Forelimb muscle (tissue), 1 donor: ENCODE data around the gene NUDT17. TPM values are rescaled to one million over a fixed set of nuclear protein-coding genes. Genes with fewer than 3 reads are reported as not detected.

Source experiments
- DNase-seq: peaks from one replicate; pipeline ENCODE4 v3.0.0-alpha.2; 2013; ENCODE audit warnings: low read depth
- polyA plus RNA-seq: library from polyadenylated mRNA; unstranded; fragments of 120-200 nt; gene quantifications from one replicate; pipeline ENCODE4 v1.2.1, GENCODE V29; 2013; ENCODE audit not compliant: insufficient read length

The NUDT17 gene
- polyA plus RNA-seq, 1 donor, result 17.7 TPM

DNA sequence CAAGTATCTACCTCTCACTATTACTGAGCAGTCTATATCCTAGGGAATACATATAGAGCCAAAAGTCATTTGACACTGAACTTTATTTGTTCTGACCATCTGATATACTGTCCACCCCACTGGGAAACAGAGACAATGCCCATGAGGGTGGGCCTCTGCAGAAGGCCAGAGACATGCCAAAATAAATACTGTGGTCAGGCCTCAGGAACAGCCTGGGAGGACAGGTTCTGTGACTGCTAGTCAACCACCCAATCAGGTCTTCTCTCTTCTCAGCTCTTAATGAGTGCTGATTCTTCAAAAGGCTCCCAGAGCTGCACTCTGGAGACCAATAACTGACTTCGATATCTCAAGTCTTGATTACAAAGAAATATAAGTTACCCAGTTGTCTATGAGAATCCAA is 45.7 kb downstream of the NUDT17 start:
- no peak for DNase-seq

DNA sequence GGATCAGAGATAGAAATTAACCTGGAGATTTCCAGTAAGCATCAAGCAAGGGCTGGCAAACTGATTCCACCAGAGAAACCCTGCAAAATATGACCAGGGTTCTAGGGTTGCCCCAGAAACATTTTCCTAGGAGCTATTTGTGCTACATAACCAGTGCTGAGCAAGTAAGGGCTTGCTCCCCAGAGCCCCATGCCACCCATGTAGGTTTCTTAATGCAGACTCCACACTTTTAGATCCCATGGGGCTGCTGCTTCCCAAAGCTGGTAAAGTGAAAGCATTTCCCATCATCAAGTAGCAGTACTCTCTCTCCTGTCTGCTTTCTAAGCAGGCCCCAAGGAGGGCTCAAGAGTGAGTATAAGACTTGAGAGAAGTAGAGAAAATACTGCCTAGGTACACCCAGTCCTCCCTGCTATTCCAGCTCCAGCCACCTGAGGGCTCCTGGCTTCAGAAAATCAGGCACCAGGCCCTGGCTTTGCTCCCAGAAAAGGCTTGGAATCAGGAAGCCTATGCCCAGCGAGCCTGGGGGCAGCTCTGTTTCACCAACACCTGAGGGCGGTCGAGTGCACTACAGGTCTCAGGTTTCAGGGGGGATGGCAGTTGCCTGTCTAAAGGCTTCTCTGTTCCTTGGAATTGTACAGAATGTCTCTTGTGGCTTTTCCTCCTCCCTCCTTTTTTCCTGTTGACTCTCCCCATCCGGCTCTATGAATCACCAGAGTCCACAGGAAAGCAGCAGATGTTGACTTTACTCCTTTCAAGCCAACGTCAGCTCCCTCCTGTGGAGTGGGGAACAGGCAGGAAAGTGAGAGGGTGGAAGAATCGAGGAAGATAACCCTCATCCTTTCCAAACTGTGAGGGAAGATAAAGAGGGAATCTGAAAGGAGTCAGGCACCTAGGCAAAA is 46.4 kb downstream of the NUDT17 start:
- peak; percentile 80 for DNase-seq

DNA sequence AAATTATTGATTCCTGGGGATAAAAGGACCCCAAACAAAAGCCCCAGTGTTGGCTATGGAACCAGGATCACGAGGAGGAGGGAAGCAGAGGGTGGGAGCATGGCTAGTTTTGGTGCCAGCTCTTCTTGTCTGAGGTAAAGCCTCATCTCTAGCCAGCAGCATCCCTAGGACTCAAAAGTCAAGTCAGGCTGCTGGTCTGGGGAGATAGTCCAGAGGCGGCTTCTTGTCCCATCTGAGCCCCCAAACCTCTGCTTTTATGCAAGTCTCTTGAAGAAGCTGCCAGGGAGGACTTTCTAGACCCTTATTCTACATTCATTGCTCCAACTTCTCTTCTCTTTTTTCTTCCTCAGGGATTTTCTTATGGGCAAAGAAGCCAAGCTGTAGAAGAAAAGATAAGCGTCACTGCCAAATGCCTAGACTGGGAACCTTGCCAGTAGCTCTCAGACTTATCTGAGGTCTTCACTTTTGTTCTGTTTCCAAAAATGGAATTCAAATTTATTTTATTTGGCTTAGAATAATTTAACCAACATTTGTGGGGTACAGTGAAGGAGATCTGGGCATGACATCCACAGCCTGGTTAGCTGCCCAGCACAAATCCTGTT is 47.2 kb downstream of the NUDT17 start:
- DNase-seq, result no peak

DNA sequence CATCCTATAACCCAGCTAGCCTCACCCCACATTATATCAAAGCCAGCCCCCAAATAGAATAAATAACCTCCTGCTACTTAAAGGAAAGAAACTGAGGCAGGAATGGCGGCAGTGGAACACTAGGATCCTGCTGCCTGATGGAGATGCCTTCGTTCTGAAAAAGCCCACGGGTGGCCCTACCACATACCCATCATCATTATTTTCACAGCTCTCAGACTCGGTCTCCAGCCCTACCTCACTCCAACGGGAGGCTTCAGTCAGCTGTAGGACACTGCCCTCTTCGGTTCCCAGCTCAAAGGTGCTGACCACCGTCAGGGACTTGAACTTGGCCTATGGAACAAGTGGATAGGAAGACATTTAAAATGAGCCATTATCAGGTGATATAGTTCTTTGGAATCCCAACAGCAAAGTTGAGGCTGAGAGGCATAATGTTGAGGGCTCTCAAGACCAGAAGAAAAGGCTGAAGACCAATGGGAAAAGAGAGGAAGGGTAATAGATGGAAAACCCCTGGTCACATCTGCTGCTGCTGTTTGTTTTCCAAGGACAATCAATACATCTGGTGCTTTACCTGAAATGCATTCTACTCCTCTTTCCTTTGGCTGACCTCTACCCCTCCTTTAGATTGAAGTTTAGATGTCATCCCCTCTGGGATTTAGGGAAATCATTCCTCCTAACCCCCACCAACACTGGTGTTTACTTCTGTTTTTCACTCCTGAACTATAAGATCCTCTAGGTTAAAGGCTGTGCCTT is 48.1 kb downstream of the NUDT17 start:
- no peak for DNase-seq

DNA sequence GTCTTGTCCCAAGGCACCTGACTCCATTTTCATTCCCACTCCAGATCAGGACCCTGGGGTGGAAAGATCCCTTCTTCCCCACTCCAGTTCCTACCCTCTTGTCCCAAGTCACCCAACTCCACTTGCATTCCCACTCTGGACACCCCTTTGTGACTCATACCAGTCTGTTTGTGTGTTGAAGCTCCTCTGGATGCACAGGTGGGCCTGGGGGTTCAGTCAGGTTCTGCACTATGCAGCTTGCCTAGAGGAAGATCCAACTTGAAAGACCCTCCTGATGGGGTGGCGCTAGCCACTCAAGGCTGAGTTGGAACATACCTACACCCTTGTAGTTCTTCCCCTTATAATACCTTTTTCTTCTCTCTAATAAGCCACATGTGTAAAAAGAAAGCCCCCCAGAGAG is 50.0 kb downstream of the NUDT17 start:
- DNase-seq, result no peak

DNA sequence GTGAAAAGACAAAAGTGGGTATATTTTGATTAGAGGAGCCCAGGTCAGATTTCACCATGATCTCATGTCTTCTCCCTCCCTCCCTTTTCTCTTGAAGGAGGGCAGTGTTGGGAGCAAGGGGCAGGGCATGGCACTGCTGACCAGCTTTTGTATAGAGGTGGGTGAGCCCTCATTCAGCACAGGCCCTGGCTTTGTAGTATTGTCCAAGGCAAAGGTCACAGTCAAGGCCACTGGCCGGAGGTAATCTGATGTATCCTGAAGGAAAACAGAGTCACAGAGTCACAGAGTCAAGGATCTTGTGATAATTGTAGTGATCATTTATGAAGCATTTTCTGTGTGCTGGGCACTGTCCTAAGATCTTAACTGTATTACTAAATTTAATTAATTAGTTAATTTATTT is 52.5 kb downstream of the NUDT17 start:
- DNase-seq, result no peak

Other genes with a start within 250 kb of the NUDT17 start
- 11.3 TPM for gene GPR89A, start 237.6 kb upstream of the NUDT17 start, polyA plus RNA-seq
- gene PDZK1, start 138.3 kb upstream of the NUDT17 start, polyA plus RNA-seq, result 0.87 TPM
- gene CD160, start 126.1 kb upstream of the NUDT17 start, polyA plus RNA-seq, result 0.87 TPM
- gene RNF115, start 21.5 kb upstream of the NUDT17 start, polyA plus RNA-seq, result 18.0 TPM
- gene POLR3C, start 21.4 kb upstream of the NUDT17 start, polyA plus RNA-seq, result 20.2 TPM
- 41.0 TPM for gene PIAS3, start 13.5 kb downstream of the NUDT17 start, polyA plus RNA-seq
- gene ANKRD35, start 40.2 kb downstream of the NUDT17 start, polyA plus RNA-seq, result 2.9 TPM
- 7.5 TPM for gene ITGA10, start 64.4 kb downstream of the NUDT17 start, polyA plus RNA-seq
- gene PEX11B, start 73.1 kb downstream of the NUDT17 start, polyA plus RNA-seq, result 22.5 TPM
- 118 TPM for gene RBM8A, start 81.9 kb downstream of the NUDT17 start, polyA plus RNA-seq
- 25.5 TPM for gene LIX1L, start 112.4 kb downstream of the NUDT17 start, polyA plus RNA-seq
- 0.95 TPM for gene ANKRD34A, start 118.9 kb downstream of the NUDT17 start, polyA plus RNA-seq
- gene POLR3GL, start 119.1 kb downstream of the NUDT17 start, polyA plus RNA-seq, result 39.6 TPM
- gene TXNIP, start 150.9 kb downstream of the NUDT17 start, polyA plus RNA-seq, result 238 TPM
- gene HJV, start 176.1 kb downstream of the NUDT17 start, polyA plus RNA-seq, result 258 TPM